ENCODE data around the gene ZNF766.

GRCh38 chr19:52275988-52276387, 6.6 kb downstream of the ZNF766 start:
- TF ChIP-seq CTCF (IDR thresholded peaks at IDR 0.05) (no peak), POLR2A (IDR thresholded peaks at IDR 0.05) (no peak)
